K562 (cell line): Measurements from ENCODE around the gene SIGLEC15. TPM values are rescaled to one million over a fixed set of nuclear protein-coding genes. Genes with fewer than 3 reads are reported as not detected.

ENCODE experiments used
- ATAC-seq: fragments of 200-7000 bp; cut with Tn5 transposase; 3 replicates; pipeline ENCODE4 v1.9.1; 2020; ENCODE audit warnings: moderate library complexity
- BruUV-seq: library from RNA; stranded (reverse); fragments of 400-500 nt; replicated peaks from 2 replicates; lab custom pipeline; 2021; lab: Mats Ljungman, UMichigan
- CTCF ChIA-PET: fragments of 300-600 bp; formaldehyde crosslinking; extraction: SDS; loops from one replicate; lab custom pipeline; 2021; ENCODE audit warnings: low intra/inter-chr PET ratio; lab: Yijun Ruan, JAX
- POLR2A ChIA-PET: fragments of 300-600, 350-650 bp; sonication (Branson Sonifier 250); formaldehyde crosslinking; extraction: SDS; loops from one replicate; lab custom pipeline; 2021; ENCODE audit warnings: antibody characterized with exemption, inconsistent platforms; lab: Yijun Ruan, JAX
- DNase-seq, 4 experiments: peaks; one replicate each; pipeline versions ENCODE4 v3.0.0 to v3.0.0-alpha.2; 2011 to 2018; ENCODE audit warnings: low spot score in 3 of 4, mixed read lengths in 3 of 4; ENCODE audit errors: extremely low read depth in 1 of 4
- FAIRE-seq: peaks from 2 replicates; lab custom pipeline; 2011; peaks lifted over from hg19 to GRCh38; lab: Jason Lieb, UNC
- H2AFZ ChIP-seq: 2 replicates; pipeline ENCODE4 v1.6.0; 2011; ENCODE audit warnings: low read depth, low read length, control low read depth, inconsistent platforms
- H3K27ac ChIP-seq: fragments of 200-600 bp; 3 replicates; pipeline ENCODE4 v1.8.0; 2011; ENCODE audit warnings: low read depth, mild to moderate bottlenecking, control low read depth, inconsistent platforms, low read length, moderate library complexity, mixed read lengths; ENCODE audit errors: extremely low read depth
- H3K27me3 ChIP-seq, 2 experiments: fragments of 300-600 bp in 1 of 2; 2 replicates in 1 of 2; 3 replicates in 1 of 2; pipeline versions ENCODE4 v1.6.0 to v1.8.0; 2011; ENCODE audit warnings: inconsistent platforms in 2 of 2, low read length in 2 of 2, mild to moderate bottlenecking in 1 of 2, mixed read lengths in 1 of 2, moderate library complexity in 1 of 2; ENCODE audit not compliant: control insufficient read depth in 2 of 2, insufficient read depth in 2 of 2
- H3K36me3 ChIP-seq: fragments of 300-600 bp; 3 replicates; pipeline ENCODE4 v1.8.0; 2011; ENCODE audit warnings: mild to moderate bottlenecking, low read length, inconsistent platforms; ENCODE audit not compliant: control insufficient read depth, insufficient read depth
- H3K4me1 ChIP-seq, 2 experiments: fragments of 200-600 bp in 1 of 2; replicated peaks in 1 of 2; 2 replicates in 1 of 2; 3 replicates in 1 of 2; pipeline versions ENCODE4 v1.5.1 to v1.8.0; 2011; ENCODE audit warnings: inconsistent platforms in 2 of 2, low read length in 2 of 2, mild to moderate bottlenecking in 1 of 2, mixed read lengths in 1 of 2, moderate library complexity in 1 of 2; ENCODE audit not compliant: control insufficient read depth in 2 of 2, insufficient read depth in 2 of 2
- H3K4me2 ChIP-seq: 2 replicates; pipeline ENCODE4 v1.6.1; 2011; ENCODE audit warnings: low read length, control low read depth, inconsistent platforms, mixed read lengths; ENCODE audit not compliant: insufficient read depth
- H3K4me3 ChIP-seq: fragments of 200-600 bp; sonication (generic), shearing (Covaris generic); 2 replicates; pipeline ENCODE4 v1.5.1; 2016; ENCODE audit warnings: control low read depth, inconsistent platforms
- H3K79me2 ChIP-seq: fragments of 200-600 bp; 3 replicates; pipeline ENCODE4 v1.8.0; 2011; ENCODE audit warnings: low read length, inconsistent platforms; ENCODE audit not compliant: control insufficient read depth, insufficient read depth
- H3K9ac ChIP-seq, 2 experiments: 2 replicates each; pipeline versions ENCODE4 v1.6.0 to v1.6.1; 2011; ENCODE audit warnings: low read depth in 2 of 2, low read length in 2 of 2, control low read depth in 1 of 2, inconsistent platforms in 1 of 2, mild to moderate bottlenecking in 1 of 2, mixed read lengths in 1 of 2; ENCODE audit not compliant: insufficient read depth in 1 of 2
- H3K9me1 ChIP-seq: one replicate; pipeline ENCODE4 v1.6.0; 2011; ENCODE audit warnings: inconsistent platforms, mild to moderate bottlenecking, low read length, moderate library complexity; ENCODE audit not compliant: control insufficient read depth, insufficient read depth
- H3K9me3 ChIP-seq: replicated peaks from 2 replicates; pipeline ENCODE4 v1.5.1; 2011; ENCODE audit warnings: low read depth, low read length, inconsistent platforms; ENCODE audit not compliant: control insufficient read depth, insufficient read depth
- H4K20me1 ChIP-seq: replicated peaks from 2 replicates; pipeline ENCODE4 v1.6.1; 2011; ENCODE audit warnings: low read length, inconsistent platforms, mixed read lengths; ENCODE audit not compliant: control insufficient read depth, insufficient read depth
- BHLHE40 ChIP-seq: IDR thresholded peaks from 2 replicates; pipeline ENCODE4 v1.6.1; 2011; ENCODE audit warnings: low read length, improper control_type of control experiment
- FOS ChIP-seq: IDR thresholded peaks from 3 replicates; pipeline ENCODE4 v1.6.1; 2011; ENCODE audit not compliant: insufficient read length; ENCODE audit errors: extremely low read depth
- FOXM1 ChIP-seq, 2 experiments: fragments of 450-650 bp in 1 of 2; sonication (generic) in 1 of 2; formaldehyde crosslinking in 1 of 2; IDR thresholded peaks; 2 replicates each; pipeline versions ENCODE4 v1.6.1 to v1.9.0; 2017 to 2022; ENCODE audit warnings: low read depth in 2 of 2, mild to moderate bottlenecking in 2 of 2, missing genetic modification reagents in 1 of 2, moderate library complexity in 1 of 2
- HDAC3 ChIP-seq: fragments of 450-650 bp; IDR thresholded peaks from 2 replicates; pipeline ENCODE4 v1.6.1; 2018; ENCODE audit warnings: borderline replicate concordance, mild to moderate bottlenecking, moderate library complexity; ENCODE audit not compliant: partially characterized antibody
- HMGN3 ChIP-seq: IDR thresholded peaks from 2 replicates; pipeline ENCODE4 v1.6.1; 2011; ENCODE audit warnings: borderline replicate concordance, low read depth, mild to moderate bottlenecking, mixed read lengths, low read length; ENCODE audit not compliant: insufficient read length; ENCODE audit errors: extremely low read depth
- KHSRP ChIP-seq: fragments of 450-650 bp; IDR thresholded peaks from 2 replicates; pipeline ENCODE4 v1.6.1; 2017
- SIX5 ChIP-seq, 2 experiments: IDR thresholded peaks; 2 replicates each; pipeline ENCODE4 v1.6.1; 2011; ENCODE audit warnings: low read length in 2 of 2, borderline replicate concordance in 1 of 2, low read depth in 1 of 2, mild to moderate bottlenecking in 1 of 2, moderate library complexity in 1 of 2; ENCODE audit not compliant: insufficient read depth in 1 of 2
- WGBS: fragments of 100-300 bp; shearing (Covaris generic); methylation state at CpG from one replicate; pipeline ENCODE4 v1.1.6; 2016; ENCODE audit warnings: low coverage, mixed read lengths; ENCODE audit not compliant: insufficient coverage; ENCODE audit errors: missing lambda C conversion rate; 5-methylcytosine and 5-hydroxymethylcytosine counted together
- in situ Hi-C: fragments of 300-500 bp; cut with MboI; formaldehyde crosslinking; loops from 4 replicates; pipeline ENCODE4 v1.15.0; 2018; ENCODE audit warnings: inconsistent platforms, mixed read lengths
- intact Hi-C: fragments of 100-400 bp; cut with micrococcal nuclease; formaldehyde crosslinking; loops from 2 replicates; pipeline ENCODE4 v1.14.2; 2022
- polyA plus RNA-seq, 8 experiments: library from polyadenylated mRNA; depleted of rRNA in 4 of 8; stranded (reverse) in 5 of 8; unstranded in 3 of 8; fragments of >200 nt; fragmentation: Nextera tagmentation in 2 of 8; fragmentation: Illumina TruSeq in 1 of 8; extraction: Ambion mirVana in 2 of 8; extraction: Trizol in 1 of 8; gene quantifications; 2 replicates each; pipeline versions ENCODE4 v1.2.1 to v1.2.3, GENCODE V29; 2011 to 2014; ENCODE audit warnings: inconsistent platforms in 1 of 8, missing spikeins in 1 of 8
- total RNA-seq, 7 experiments: library from RNA; depleted of rRNA in 6 of 7; stranded (reverse); fragments of >200 nt in 6 of 7; fragmentation: Illumina TruSeq in 2 of 7; extraction: Trizol in 2 of 7; gene quantifications; 2 replicates each; pipeline versions ENCODE4 v1.2.1 to v1.2.3, GENCODE V29; 2011 to 2021; ENCODE audit warnings: low replicate concordance in 1 of 7
- TF ChIP-seq, protein P1 (sequence below): IDR thresholded peaks from 3 replicates; pipeline ENCODE4 v1.6.1; 2011; ENCODE audit warnings: borderline replicate concordance, mild to moderate bottlenecking; ENCODE audit not compliant: insufficient read length, insufficient read depth

SIGLEC15 gene
- total and polyA plus RNA-seq, 9 of the 15 experiments (the other 6 are each of a cell fraction or from before 2014, with no cell fraction given), result not detected

DNA sequence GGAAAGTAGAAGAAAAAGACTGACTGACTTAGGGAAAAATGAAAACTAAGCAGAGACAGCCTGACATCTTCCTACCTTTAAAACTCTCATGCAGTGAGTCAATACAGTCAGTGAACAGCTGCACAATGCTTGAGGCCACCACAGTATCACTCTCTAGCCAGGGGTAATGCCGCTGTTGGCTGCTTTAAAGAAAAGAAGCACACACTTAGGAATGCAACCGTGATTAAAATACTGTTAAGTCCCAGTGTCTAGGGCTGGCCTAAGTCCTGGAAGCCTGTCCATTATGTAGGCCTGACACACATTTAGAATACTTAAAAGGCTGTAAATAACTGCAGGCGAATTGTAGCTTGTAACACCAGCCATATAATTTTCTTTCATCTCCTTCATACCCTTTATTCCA lies 50.7 kb downstream of the SIGLEC15 start:
- FAIRE-seq, result no peak
- in situ Hi-C loops, result no loop called here
- BruUV-seq, result no TSS peak

More for the DNA sequence above, 50.7 kb downstream of the SIGLEC15 start:
- Histone ChIP-seq H4K20me1 (no peaks in the 10 kb centered on the region; the same call in 1 of the 2 replicates), H3K27me3 (no peaks in the 10 kb centered on the region), H3K79me2 (no peaks in the 10 kb centered on the region), H3K27ac (no peak overlapping the region), H3K9me3 (no peaks in the 10 kb centered on the region), H3K9me1 (no peaks in the 10 kb centered on the region), H2AFZ (no peak overlapping the region), H3K9ac (no peak overlapping the region), H3K4me2 (no peak overlapping the region), H3K4me1 (peaks cover 0 to 2% of the 10 kb centered on the region in 2 experiments; a peak in 1 of 5 replicates), H3K4me3 (no peak overlapping the region), H3K36me3 (peaks cover 41% of the 10 kb centered on the region; the same call in 2 of the 3 replicates)
- ChIA-PET CTCF (no interaction called here), POLR2A (no interaction called here)
- TF ChIP-seq FOXM1 (IDR thresholded peaks at IDR 0.05; ENCODE audit: low read depth) (no peak), FOXM1 (CRISPR knock-in tag; IDR thresholded peaks at IDR 0.05; ENCODE audit: low read depth) (no peak), SIX5 (IDR thresholded peaks at IDR 0.05; ENCODE audit: borderline replicate concordance in 1 of 2, insufficient read depth in 1 of 2, low read depth in 1 of 2, low read length in 2 of 2) (no peak), KHSRP (no peak), FOS (no peak), HDAC3 (no peak), BHLHE40 (no peak), HMGN3 (no peak)
- TF ChIP-seq, protein P1, sequence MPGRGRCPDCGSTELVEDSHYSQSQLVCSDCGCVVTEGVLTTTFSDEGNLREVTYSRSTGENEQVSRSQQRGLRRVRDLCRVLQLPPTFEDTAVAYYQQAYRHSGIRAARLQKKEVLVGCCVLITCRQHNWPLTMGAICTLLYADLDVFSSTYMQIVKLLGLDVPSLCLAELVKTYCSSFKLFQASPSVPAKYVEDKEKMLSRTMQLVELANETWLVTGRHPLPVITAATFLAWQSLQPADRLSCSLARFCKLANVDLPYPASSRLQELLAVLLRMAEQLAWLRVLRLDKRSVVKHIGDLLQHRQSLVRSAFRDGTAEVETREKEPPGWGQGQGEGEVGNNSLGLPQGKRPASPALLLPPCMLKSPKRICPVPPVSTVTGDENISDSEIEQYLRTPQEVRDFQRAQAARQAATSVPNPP, result no peak
- DNase-seq (no peak), ATAC-seq (no peak)
- WGBS, result 84% methylated on average over 3 of the region's 3 CpGs
- intact Hi-C loops, result no loop called here
